Upper lobe of left lung (tissue), 6 donors: ENCODE results near the gene SORL1. TPM values are rescaled to one million over a fixed set of nuclear protein-coding genes. Genes with fewer than 3 reads are reported as not detected.

Experiments
- ATAC-seq, 2 donors: fragments of 200-7000 bp; cut with Tn5 transposase; one replicate each; pipeline ENCODE4 v1.9.1; 2022; ENCODE audit warnings: mild to moderate bottlenecking in 2 of 2, moderate library complexity in 2 of 2; ENCODE audit not compliant: low FRiP score in 2 of 2
- DNase-seq, 2 donors: peaks; one replicate each; pipeline ENCODE4 v3.0.0-alpha.2; 2019 to 2020
- H3K27ac ChIP-seq, 4 donors: fragments of 200-600 bp; sonication (generic); one replicate each; pipeline ENCODE4 v1.5.1; 2016 to 2019
- H3K27me3 ChIP-seq, 4 donors: fragments of 200-600 bp; sonication (generic); one replicate each; pipeline ENCODE4 v1.5.1; 2017 to 2019
- H3K36me3 ChIP-seq, 4 donors: fragments of 200-600 bp; sonication (generic); one replicate each; pipeline ENCODE4 v1.5.1; 2016 to 2019
- H3K4me1 ChIP-seq, 4 donors: fragments of 200-600 bp; sonication (generic); one replicate each; pipeline ENCODE4 v1.5.1; 2018 to 2019
- H3K4me3 ChIP-seq, 4 donors: fragments of 200-600 bp; sonication (generic); one replicate each; pipeline ENCODE4 v1.5.1; 2017 to 2019; ENCODE audit warnings: mild to moderate bottlenecking in 2 of 4, moderate library complexity in 1 of 4
- H3K9me3 ChIP-seq, 4 donors: fragments of 200-600 bp; sonication (generic); one replicate each; pipeline ENCODE4 v1.5.1; 2018 to 2019
- CTCF ChIP-seq, 6 experiments: fragments of 450-650 bp in 4 of 6; fragments of 200-600 bp in 2 of 6; sonication (generic) in 2 of 6; IDR thresholded peaks; one replicate each; pipeline ENCODE4 v1.5.1; 2016 to 2019; ENCODE audit warnings: antibody characterized with exemption in 6 of 6
- EP300 ChIP-seq, 4 donors: sonication (generic); formaldehyde crosslinking; IDR thresholded peaks; one replicate each; pipeline ENCODE4 v1.5.1; 2017; ENCODE audit warnings: antibody characterized with exemption in 4 of 4, control low read depth in 2 of 4
- POLR2A ChIP-seq, 4 donors: fragments of 450-650 bp; IDR thresholded peaks; one replicate each; pipeline ENCODE4 v1.5.1; 2016 to 2017; ENCODE audit warnings: antibody characterized with exemption in 4 of 4, mild to moderate bottlenecking in 2 of 4
- POLR2AphosphoS5 ChIP-seq, 2 donors: sonication (generic); formaldehyde crosslinking; IDR thresholded peaks; one replicate each; pipeline ENCODE4 v1.5.1; 2017; ENCODE audit warnings: antibody characterized with exemption in 2 of 2
- WGBS, 2 donors: methylation state at CpG; one replicate each; pipeline ENCODE4 v1.1.5; 2017 to 2018; 5-methylcytosine and 5-hydroxymethylcytosine counted together
- total RNA-seq, 6 donors: library from RNA; depleted of rRNA in 4 of 6; stranded (reverse); fragments of >200 nt in 4 of 6; gene quantifications; one replicate each; pipeline versions ENCODE4 v1.1.0 to v1.2.1, GENCODE V29; 2016 to 2021
- donor health status: DM: no; HTN: no; CAD: no; lungs with moderate emphysema.
- donor health status: DM: no; HTN: yes; CAD: no; lungs with severe emphysema.

The SORL1 gene
- total RNA-seq, 6 donors from 2014 or later, result 33.3 to 85.9 (median 67.2) TPM

GRCh38 chr11:121471167-121471566 is 19.1 kb downstream of the SORL1 start:
- 87 to 100% methylated on average over 3 to 12 of the region's 12 CpGs for WGBS, 2 donors
- peak in 1 of 2 donors; percentile 50 for DNase-seq

GRCh38 chr11:121472312-121472711 is 20.2 kb downstream of the SORL1 start:
- DNase-seq, result no peak
- Histone ChIP-seq H3K36me3 (no peaks in the 10 kb centered on the region), H3K4me3 (no peak overlapping the region), H3K9me3 (no peaks in the 10 kb centered on the region), H3K4me1 (peaks cover 6 to 9% (median 8%) of the 10 kb centered on the region in 4 donors), H3K27ac (no peak overlapping the region), H3K27me3 (no peaks in the 10 kb centered on the region)
- WGBS, 2 donors, result 82 to 83% methylated on average over 2 of the region's 2 CpGs
- ATAC-seq, result no peak
- no peak for TF ChIP-seq EP300 (IDR thresholded peaks at IDR 0.05)
- TF ChIP-seq POLR2AphosphoS5 (IDR thresholded peaks at IDR 0.05), result no peak
- TF ChIP-seq CTCF (IDR thresholded peaks at IDR 0.05), result no peak
- TF ChIP-seq POLR2A (IDR thresholded peaks at IDR 0.05), result no peak

More at GRCh38 chr11:121471167-121471566, 19.1 kb downstream of the SORL1 start:
- no peak overlapping the region for H3K4me3 ChIP-seq
- H3K9me3 ChIP-seq, result no peaks in the 10 kb centered on the region
- ATAC-seq, result no peak
- no peaks in the 10 kb centered on the region for H3K27me3 ChIP-seq
- H3K36me3 ChIP-seq, result no peaks in the 10 kb centered on the region
- peaks cover 15 to 18% (median 17%) of the 10 kb centered on the region in 4 donors for H3K4me1 ChIP-seq
- no peak for TF ChIP-seq CTCF (IDR thresholded peaks at IDR 0.05)
- TF ChIP-seq POLR2AphosphoS5 (IDR thresholded peaks at IDR 0.05), result no peak
- TF ChIP-seq POLR2A (IDR thresholded peaks at IDR 0.05), result no peak
- no peak for TF ChIP-seq EP300 (IDR thresholded peaks at IDR 0.05)
- H3K27ac ChIP-seq, result no peak overlapping the region

GRCh38 chr11:121473064-121473777 is 21.1 kb downstream of the SORL1 start:
- H3K27me3 ChIP-seq, result no peaks in the 10 kb centered on the region
- no peak overlapping the region for H3K4me3 ChIP-seq
- H3K9me3 ChIP-seq, result no peaks in the 10 kb centered on the region
- no peak for TF ChIP-seq EP300 (IDR thresholded peaks at IDR 0.05)
- TF ChIP-seq POLR2A (IDR thresholded peaks at IDR 0.05), result no peak
- TF ChIP-seq CTCF (IDR thresholded peaks at IDR 0.05), result no peak
- no peak for TF ChIP-seq POLR2AphosphoS5 (IDR thresholded peaks at IDR 0.05)
- ATAC-seq (no peak), DNase-seq (no peak)
- no peaks in the 10 kb centered on the region for H3K36me3 ChIP-seq
- H3K27ac ChIP-seq, result no peak overlapping the region
- H3K4me1 ChIP-seq, result peaks cover 0 to 7% (median 2%) of the 10 kb centered on the region in 4 donors
- WGBS, 2 donors, result 86 to 88% methylated on average over 8 of the region's 8 CpGs

- 95 to 99% methylated on average over 7 of the region's 7 CpGs for WGBS, 2 donors
These were observed 22.6 kb downstream of the SORL1 start for GRCh38 chr11:121474680-121475079.

More at GRCh38 chr11:121474680-121475079, 22.6 kb downstream of the SORL1 start:
- Histone ChIP-seq H3K4me1 (peaks cover 0 to 14% (median 9%) of the 10 kb centered on the region in 4 donors), H3K27ac (no peak overlapping the region), H3K4me3 (no peak overlapping the region), H3K27me3 (no peaks in the 10 kb centered on the region), H3K36me3 (no peaks in the 10 kb centered on the region), H3K9me3 (no peaks in the 10 kb centered on the region)
- no peak for TF ChIP-seq POLR2A (IDR thresholded peaks at IDR 0.05)
- TF ChIP-seq CTCF (IDR thresholded peaks at IDR 0.05), result no peak
- no peak for TF ChIP-seq POLR2AphosphoS5 (IDR thresholded peaks at IDR 0.05)
- no peak for TF ChIP-seq EP300 (IDR thresholded peaks at IDR 0.05)
- DNase-seq (no peak), ATAC-seq (no peak)
